NCI-H2196 (cell line): ENCODE data around the gene UBR1.
"Not testable (repeated sequence)": the region's sequence is repeated elsewhere in the genome, so short reads cannot be mapped to it uniquely, and the experiment has no call there.

Source experiments
- DNase-seq: peaks from one replicate; lab custom pipeline; 2025; ENCODE audit not compliant: unreplicated experiment; lab: John Stamatoyannopoulos, UW

UBR1 gene

DNA sequence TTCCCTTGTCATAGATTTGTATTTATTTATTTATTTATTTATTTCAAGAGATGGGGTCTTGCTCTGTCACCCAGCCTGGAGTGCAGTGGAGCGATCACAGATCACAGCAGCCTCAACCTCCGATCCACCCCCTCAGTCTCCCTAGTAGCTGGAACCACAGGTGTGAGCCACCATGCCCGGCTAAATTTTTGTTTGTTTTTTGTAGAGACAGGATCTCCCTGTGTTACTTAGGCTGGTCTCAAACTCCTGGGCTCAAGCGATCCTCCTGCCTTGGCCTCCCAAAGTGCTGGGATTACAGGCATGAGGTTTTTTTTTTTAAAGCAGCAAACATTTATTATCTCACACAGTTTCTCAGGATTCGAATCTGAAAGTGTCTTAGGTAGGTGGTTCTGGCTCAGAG is 187.8 kb downstream of the UBR1 start:
- no peak for DNase-seq

DNA sequence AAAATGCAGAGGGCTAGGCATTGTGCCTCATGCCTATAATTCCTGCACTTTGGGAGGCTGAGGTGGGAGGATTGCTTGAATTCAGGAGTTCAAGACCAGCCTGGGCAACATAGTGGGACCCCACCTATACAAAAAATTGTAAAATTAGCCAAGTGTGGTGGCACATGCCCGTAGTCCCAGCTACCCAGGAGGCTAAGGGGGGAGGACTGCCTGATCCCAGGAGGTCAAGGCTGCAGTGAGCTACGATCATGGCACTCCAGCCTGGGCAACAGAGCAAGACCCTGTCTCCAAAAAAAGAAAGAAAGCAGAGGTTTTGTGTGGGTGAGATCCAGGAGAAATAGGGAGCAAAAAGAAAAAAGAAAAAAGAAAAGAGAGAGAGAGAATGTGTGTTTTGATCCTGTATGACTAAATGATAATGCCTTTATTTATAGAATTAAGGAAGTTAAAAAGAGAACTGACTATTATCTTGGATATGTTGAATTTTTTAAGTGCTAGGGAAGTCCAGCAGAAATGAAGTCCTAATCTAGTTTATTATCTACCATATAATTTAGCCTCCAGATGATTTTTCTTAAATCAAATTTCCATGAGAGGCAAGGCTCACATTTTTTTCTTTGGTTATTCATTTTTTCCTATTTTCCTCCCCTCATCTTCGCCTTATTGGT is 190.1 kb downstream of the UBR1 start:
- no peak for DNase-seq

DNA sequence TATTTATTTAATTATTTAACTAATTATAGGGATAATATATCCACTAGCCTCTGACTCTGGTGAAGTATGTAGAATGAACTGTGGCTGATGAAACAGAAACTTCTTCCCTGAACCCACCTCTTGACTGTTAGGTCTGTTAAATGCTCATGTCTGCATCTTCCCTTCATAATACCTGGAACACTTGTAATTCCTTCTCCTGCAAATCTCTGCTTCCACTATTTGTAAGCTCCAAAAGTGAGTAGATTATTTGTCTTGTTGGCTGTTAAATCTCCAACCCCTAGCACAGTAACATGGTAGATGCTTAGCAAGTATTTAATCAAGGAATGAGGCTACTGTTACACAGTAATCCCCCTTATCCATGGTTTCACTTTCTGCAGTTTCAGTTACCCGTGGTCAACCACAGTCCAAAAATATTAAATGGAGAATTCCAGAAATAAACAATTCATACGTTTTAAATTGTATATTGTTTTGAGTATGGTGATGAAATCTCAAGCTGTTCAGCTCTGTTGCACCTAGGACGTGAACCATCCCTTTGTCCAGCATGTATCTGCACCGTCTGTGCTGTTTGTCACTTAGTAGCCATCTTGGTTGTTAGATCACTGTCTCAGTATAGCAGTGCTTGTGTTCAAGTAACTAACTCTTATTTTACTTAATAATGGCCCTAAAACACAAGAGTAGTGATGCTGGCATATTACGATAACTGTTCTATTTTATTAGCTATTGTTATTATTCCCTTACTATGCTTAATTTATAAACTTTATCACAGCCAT is 190.9 kb downstream of the UBR1 start:
- DNase-seq: no peak

DNA sequence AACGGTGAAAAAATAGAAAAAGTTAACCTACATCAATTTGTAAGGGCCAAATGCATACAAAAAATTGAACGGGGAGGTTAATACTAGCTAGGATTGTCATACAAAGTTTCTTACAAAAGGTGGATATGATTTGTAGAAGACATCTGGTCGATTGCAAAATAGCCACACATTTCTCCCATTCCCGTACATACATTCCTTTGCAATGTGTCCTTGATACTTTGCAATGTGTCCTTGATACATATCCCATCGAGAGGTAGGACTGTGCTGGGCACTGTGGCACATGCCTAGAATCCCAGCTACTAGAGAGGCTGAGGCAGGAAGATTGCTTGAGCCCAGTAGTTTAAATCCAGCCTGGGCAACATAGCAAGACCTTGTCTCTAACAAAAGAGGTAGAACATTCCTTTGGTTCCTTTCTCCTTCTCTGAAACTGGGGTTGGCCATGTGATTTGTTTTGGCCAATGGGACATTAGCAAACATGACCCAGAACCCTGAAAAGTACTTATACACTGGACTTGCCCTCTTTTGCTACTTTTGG is 194.7 kb downstream of the UBR1 start:
- DNase-seq: no peak

DNA sequence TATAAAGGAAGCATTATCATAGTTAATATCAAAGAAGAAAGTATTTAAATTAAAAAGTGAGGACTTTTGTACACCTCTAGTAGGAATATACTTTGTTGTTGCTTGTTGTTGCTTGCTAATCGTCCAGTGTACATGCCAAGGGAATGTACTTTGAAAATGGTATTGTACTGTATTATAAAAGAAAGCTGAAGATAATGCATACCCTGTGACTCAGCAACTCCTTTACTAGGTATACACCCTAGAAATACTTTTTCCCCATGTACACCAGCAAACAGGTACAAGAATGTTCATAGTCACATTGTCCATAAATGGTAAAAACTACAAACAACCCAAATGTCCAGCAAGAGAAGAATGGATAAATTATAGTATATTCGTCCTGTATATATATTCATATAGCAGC is 197.3 kb downstream of the UBR1 start:
- no peak for DNase-seq

DNA sequence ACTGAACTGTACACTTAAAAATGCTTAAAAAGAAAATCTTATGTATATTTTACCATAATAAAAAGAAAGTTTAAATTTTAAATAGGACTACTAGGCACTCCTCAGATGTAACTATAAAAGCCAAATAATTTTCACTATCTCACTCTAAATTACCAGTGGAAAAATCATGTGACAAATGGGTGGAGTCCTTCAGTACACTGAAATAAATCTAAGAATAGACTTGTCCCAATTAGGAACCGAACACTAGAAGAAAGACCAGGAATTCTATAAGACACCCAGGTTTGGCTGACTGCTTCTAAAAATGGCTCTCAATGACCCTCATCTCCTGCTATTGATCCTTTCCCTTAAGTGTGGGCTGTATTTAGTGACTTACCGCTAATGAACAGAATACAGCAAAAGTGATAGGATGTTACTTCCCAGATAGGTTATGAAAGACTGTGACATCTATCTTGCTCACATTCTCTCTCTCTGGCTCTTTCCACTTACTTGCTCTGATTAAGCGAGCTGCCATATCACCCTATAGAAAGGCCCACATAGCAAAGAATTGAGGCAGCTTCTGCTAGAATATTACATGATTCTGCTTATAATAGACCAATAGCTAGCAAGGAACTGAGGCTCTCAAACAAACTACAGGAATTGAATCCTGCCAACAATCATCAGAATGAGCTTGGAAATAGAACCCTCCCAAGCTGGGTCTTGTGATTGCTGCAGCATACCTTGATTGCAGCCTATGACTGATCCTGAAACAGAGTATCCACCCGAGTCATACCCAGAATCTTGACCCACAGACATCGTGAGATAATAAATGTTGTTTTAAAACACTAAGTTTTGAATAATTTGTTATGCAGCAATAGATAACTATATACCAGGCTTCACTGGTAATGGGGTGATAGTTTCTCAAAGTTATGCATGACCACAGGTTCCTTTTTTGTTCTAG is 202.2 kb downstream of the UBR1 start:
- no peak for DNase-seq

DNA sequence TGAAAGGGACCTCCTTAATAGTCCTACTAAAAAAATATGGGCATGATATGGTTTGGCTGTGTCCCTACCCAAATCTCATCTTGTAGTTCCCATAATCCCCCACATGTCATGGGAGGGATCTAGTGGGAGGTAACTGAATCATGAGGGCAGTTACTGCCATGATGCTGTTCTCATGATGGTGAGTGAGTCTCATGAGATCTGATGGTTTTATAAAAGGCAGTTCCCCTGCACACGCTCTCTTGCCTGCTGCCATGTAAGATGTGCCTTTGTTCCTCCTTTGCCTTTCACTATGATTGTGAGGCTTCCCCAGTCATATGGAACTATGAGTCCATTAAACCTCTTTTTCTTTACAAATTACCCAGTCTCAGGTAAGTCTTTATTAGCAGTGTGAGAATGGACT is 211.9 kb downstream of the UBR1 start:
- not testable (repeated sequence) for DNase-seq
